Fibroblast of mammary gland (primary cell): Measurements from ENCODE around the gene SHANK3.

Experiments used
- DNase-seq: peaks from one replicate; pipeline ENCODE4 v3.0.0-alpha.2; 2010; ENCODE audit warnings: low read depth
- H3K4me3 ChIP-seq: 2 replicates; pipeline ENCODE4 v1.5.1; 2011; ENCODE audit warnings: low read depth, mild to moderate bottlenecking, low read length, moderate library complexity; ENCODE audit not compliant: control insufficient read depth
- CTCF ChIP-seq: conservative IDR thresholded peaks from 2 replicates; pipeline ENCODE4 v1.5.1; 2011; ENCODE audit warnings: low read depth, low read length, inconsistent platforms; ENCODE audit not compliant: control insufficient read depth, insufficient read depth

Gene SHANK3

GRCh38 chr22:50672471-50673230, at the start of gene SHANK3:
TSS of gene SHANK3 (plus strand) at chr22:50672823.
- H3K4me3 ChIP-seq, result no peak within 1 kb of the TSS
- TF ChIP-seq CTCF, result no peak
- DNase-seq, result no peak

- TF ChIP-seq CTCF, result no peak
These were observed 48.1 kb upstream of the SHANK3 start for GRCh38 chr22:50624347-50625130.

GRCh38 chr22:50625131-50625567, 47.5 kb upstream of the SHANK3 start:
- no peak for TF ChIP-seq CTCF
- no peak overlapping the region for H3K4me3 ChIP-seq
- DNase-seq, result no peak

More at GRCh38 chr22:50624347-50625130, 48.1 kb upstream of the SHANK3 start:
- H3K4me3 ChIP-seq, result no peak overlapping the region
- DNase-seq, result no peak

- DNase-seq, result no peak
- TF ChIP-seq CTCF, result peak; percentile 3
- no peak overlapping the region for H3K4me3 ChIP-seq
These were observed 46.9 kb upstream of the SHANK3 start for GRCh38 chr22:50625568-50626313.

- H3K4me3 ChIP-seq, result no peak overlapping the region
- TF ChIP-seq CTCF, result no peak
- no peak for DNase-seq
These were observed 46.2 kb upstream of the SHANK3 start for GRCh38 chr22:50626314-50626849.

- no peak for DNase-seq
- peak overlapping the region; percentile 71 for H3K4me3 ChIP-seq
- no peak for TF ChIP-seq CTCF
These were observed 45.6 kb upstream of the SHANK3 start for GRCh38 chr22:50626850-50627641.
